Memory B cell (primary cell): Measurements from ENCODE around the gene RBM38.

Source experiments
- ATAC-seq: fragments of 150-1000 bp; cut with Tn5 transposase; 2 replicates; pipeline ENCODE4 v1.10.0; 2021; ENCODE audit warnings: low read depth, mild to moderate bottlenecking, moderate library complexity
- DNase-seq, 2 donors: peaks; one replicate each; pipeline ENCODE4 v3.0.0; 2022; ENCODE audit warnings: low spot score in 2 of 2
- H3K27ac Mint-ChIP-seq: one replicate; pipeline ENCODE4 v1.8.0; 2022; ENCODE audit warnings: mild to moderate bottlenecking, moderate library complexity, mixed read lengths
- H3K27me3 Mint-ChIP-seq: one replicate; pipeline ENCODE4 v1.8.0; 2022; ENCODE audit warnings: mixed read lengths
- H3K36me3 Mint-ChIP-seq: one replicate; pipeline ENCODE4 v1.8.0; 2022; ENCODE audit warnings: mild to moderate bottlenecking, mixed read lengths
- H3K4me1 Mint-ChIP-seq: one replicate; pipeline ENCODE4 v1.8.0; 2022; ENCODE audit warnings: mixed read lengths
- H3K4me3 Mint-ChIP-seq: one replicate; pipeline ENCODE4 v1.8.0; 2022; ENCODE audit warnings: mild to moderate bottlenecking, moderate library complexity, mixed read lengths
- H3K9me3 Mint-ChIP-seq: one replicate; pipeline ENCODE4 v1.8.0; 2022; ENCODE audit warnings: mixed read lengths

The RBM38 gene

GRCh38 chr20:57380081-57380750 lies 11.0 kb upstream of the RBM38 start:
- H3K9me3 Mint-ChIP-seq: no peaks in the 10 kb centered on the region
- H3K27ac Mint-ChIP-seq: no peak overlapping the region
- no peak overlapping the region for H3K4me3 Mint-ChIP-seq
- peaks cover 2% of the 10 kb centered on the region for H3K4me1 Mint-ChIP-seq
- H3K36me3 Mint-ChIP-seq: peaks cover 19% of the 10 kb centered on the region
- DNase-seq: no peak
- H3K27me3 Mint-ChIP-seq: no peaks in the 10 kb centered on the region
- ATAC-seq: no peak

GRCh38 chr20:57381596-57382503 lies 9.3 kb upstream of the RBM38 start:
- no peaks in the 10 kb centered on the region for H3K9me3 Mint-ChIP-seq
- DNase-seq (peak; percentile 91), ATAC-seq (peak; percentile 89)
- H3K27ac Mint-ChIP-seq: peak overlapping the region; percentile 45
- H3K36me3 Mint-ChIP-seq: peaks cover 10% of the 10 kb centered on the region
- H3K4me3 Mint-ChIP-seq: no peak overlapping the region
- no peaks in the 10 kb centered on the region for H3K27me3 Mint-ChIP-seq
- H3K4me1 Mint-ChIP-seq: no peaks in the 10 kb centered on the region

- no peaks in the 10 kb centered on the region for H3K4me1 Mint-ChIP-seq
- H3K36me3 Mint-ChIP-seq: peaks cover 5% of the 10 kb centered on the region
- peak overlapping the region; percentile 45 for H3K27ac Mint-ChIP-seq
- ATAC-seq (no peak), DNase-seq (no peak)
- no peak overlapping the region for H3K4me3 Mint-ChIP-seq
- no peaks in the 10 kb centered on the region for H3K27me3 Mint-ChIP-seq
- H3K9me3 Mint-ChIP-seq: no peaks in the 10 kb centered on the region
Observed at GRCh38 chr20:57382516-57382915, 8.7 kb upstream of the RBM38 start.

GRCh38 chr20:57383447-57384347 lies 7.5 kb upstream of the RBM38 start:
- Mint-ChIP-seq H3K36me3 (peaks cover 5% of the 10 kb centered on the region), H3K4me3 (no peak overlapping the region), H3K9me3 (no peaks in the 10 kb centered on the region), H3K27ac (peak overlapping the region; percentile 55), H3K4me1 (no peaks in the 10 kb centered on the region), H3K27me3 (no peaks in the 10 kb centered on the region)
- DNase-seq: no peak
- ATAC-seq: no peak

- Mint-ChIP-seq H3K4me1 (peaks cover under 1% of the 10 kb centered on the region), H3K27ac (peak overlapping the region; percentile 55), H3K27me3 (no peaks in the 10 kb centered on the region), H3K36me3 (peaks cover 5% of the 10 kb centered on the region), H3K4me3 (no peak overlapping the region), H3K9me3 (no peaks in the 10 kb centered on the region)
- no peak for ATAC-seq
- DNase-seq: no peak
Observed at GRCh38 chr20:57384486-57384885, 6.7 kb upstream of the RBM38 start.

- Mint-ChIP-seq H3K4me3 (no peak overlapping the region), H3K27ac (no peak overlapping the region), H3K4me1 (peaks cover 5% of the 10 kb centered on the region), H3K9me3 (no peaks in the 10 kb centered on the region), H3K36me3 (peaks cover 4% of the 10 kb centered on the region), H3K27me3 (no peaks in the 10 kb centered on the region)
- DNase-seq (no peak), ATAC-seq (no peak)
Observed at GRCh38 chr20:57384953-57385761, 6.0 kb upstream of the RBM38 start.

- Mint-ChIP-seq H3K27me3 (no peaks in the 10 kb centered on the region), H3K27ac (no peak overlapping the region), H3K4me1 (peaks cover 10% of the 10 kb centered on the region), H3K9me3 (no peaks in the 10 kb centered on the region), H3K4me3 (no peak overlapping the region), H3K36me3 (peaks cover 3% of the 10 kb centered on the region)
- ATAC-seq (no peak), DNase-seq (no peak)
Observed at GRCh38 chr20:57385940-57386339, 5.3 kb upstream of the RBM38 start.

- Mint-ChIP-seq H3K36me3 (peaks cover 3% of the 10 kb centered on the region), H3K4me1 (peaks cover 10% of the 10 kb centered on the region), H3K27me3 (no peaks in the 10 kb centered on the region), H3K27ac (no peak overlapping the region), H3K9me3 (no peaks in the 10 kb centered on the region), H3K4me3 (no peak overlapping the region)
- ATAC-seq (no peak), DNase-seq (no peak)
Observed at GRCh38 chr20:57386762-57387161, 4.4 kb upstream of the RBM38 start.

GRCh38 chr20:57387463-57387862 lies 3.7 kb upstream of the RBM38 start:
- peaks cover 10% of the 10 kb centered on the region for H3K4me1 Mint-ChIP-seq
- no peaks in the 10 kb centered on the region for H3K27me3 Mint-ChIP-seq
- no peak overlapping the region for H3K27ac Mint-ChIP-seq
- DNase-seq: no peak
- no peaks in the 10 kb centered on the region for H3K9me3 Mint-ChIP-seq
- no peak overlapping the region for H3K4me3 Mint-ChIP-seq
- no peak for ATAC-seq
- H3K36me3 Mint-ChIP-seq: peaks cover 3% of the 10 kb centered on the region

GRCh38 chr20:57387945-57388371 lies 3.2 kb upstream of the RBM38 start:
- no peaks in the 10 kb centered on the region for H3K9me3 Mint-ChIP-seq
- DNase-seq (no peak), ATAC-seq (no peak)
- no peak overlapping the region for H3K27ac Mint-ChIP-seq
- peaks cover 4% of the 10 kb centered on the region for H3K36me3 Mint-ChIP-seq
- no peaks in the 10 kb centered on the region for H3K27me3 Mint-ChIP-seq
- peaks cover 12% of the 10 kb centered on the region for H3K4me1 Mint-ChIP-seq
- no peak overlapping the region for H3K4me3 Mint-ChIP-seq

GRCh38 chr20:57388953-57389694 lies 2.1 kb upstream of the RBM38 start:
- Mint-ChIP-seq H3K9me3 (no peaks in the 10 kb centered on the region), H3K36me3 (peaks cover 15% of the 10 kb centered on the region)

GRCh38 chr20:57389695-57390603 lies 1.2 kb upstream of the RBM38 start:
- Mint-ChIP-seq H3K4me3 (peak overlapping the region; percentile 92), H3K36me3 (peaks cover 19% of the 10 kb centered on the region), H3K4me1 (peaks cover 32% of the 10 kb centered on the region), H3K27me3 (no peaks in the 10 kb centered on the region), H3K9me3 (no peaks in the 10 kb centered on the region), H3K27ac (peak overlapping the region; percentile 99)
- ATAC-seq (peak; percentile 26), DNase-seq (peak in 1 of 2 donors; percentile 62)

More at GRCh38 chr20:57388953-57389694, 2.1 kb upstream of the RBM38 start:
- H3K4me3 Mint-ChIP-seq: peak overlapping the region; percentile 92
- DNase-seq (peak in 1 of 2 donors; percentile 71), ATAC-seq (peak; percentile 26)
- no peaks in the 10 kb centered on the region for H3K27me3 Mint-ChIP-seq
- H3K27ac Mint-ChIP-seq: peak overlapping the region; percentile 99
- peaks cover 24% of the 10 kb centered on the region for H3K4me1 Mint-ChIP-seq
